Globus pallidus (tissue), 1 donor: ENCODE data around the gene MSRB3.
"Not testable (repeated sequence)": the region's sequence is repeated elsewhere in the genome, so short reads cannot be mapped to it uniquely, and the experiment has no call there.

ENCODE experiments used
- DNase-seq: peaks from one replicate; pipeline ENCODE4 v3.0.0-alpha.2; 2015; ENCODE audit warnings: low spot score

Gene MSRB3

DNA sequence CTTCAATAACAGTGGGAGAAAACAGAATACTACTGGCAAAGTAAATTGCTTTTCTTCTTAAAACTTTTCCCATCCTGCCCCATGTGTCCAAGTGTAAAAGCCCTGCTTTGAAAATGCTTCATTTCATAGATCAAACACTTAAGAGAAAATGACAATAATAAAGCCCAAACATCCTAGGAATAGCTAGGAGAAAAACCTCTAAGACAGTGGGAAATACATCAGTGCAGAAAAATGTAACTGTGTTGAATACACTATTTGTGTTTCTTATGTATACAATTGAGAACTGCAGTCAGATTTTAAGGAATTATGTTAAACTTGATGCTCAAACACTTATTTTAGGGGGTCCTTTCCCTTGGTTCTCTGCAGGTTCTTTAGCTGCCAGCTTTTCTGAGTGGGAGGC, 181.1 kb downstream of the MSRB3 start:
- DNase-seq = no peak

DNA sequence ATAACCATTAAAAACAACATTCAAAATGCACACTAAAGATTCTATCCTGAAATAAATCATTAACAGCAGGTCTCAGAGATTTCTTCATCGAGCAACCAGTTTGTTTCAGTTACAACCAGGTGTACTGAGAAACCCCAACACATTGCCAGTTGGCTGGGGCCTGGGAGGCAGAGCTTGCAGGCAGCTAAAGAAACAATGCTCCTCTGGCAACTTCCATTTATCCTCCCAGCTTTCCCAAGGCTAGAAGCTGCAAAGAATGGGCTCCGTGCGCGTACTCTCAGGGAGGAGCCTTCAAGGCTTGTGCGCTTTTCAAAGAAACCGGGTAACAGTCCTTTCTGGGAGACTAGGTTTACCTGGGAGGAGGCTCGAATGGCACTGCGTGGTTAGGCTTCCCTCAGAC, 181.6 kb downstream of the MSRB3 start:
- DNase-seq = no peak

DNA sequence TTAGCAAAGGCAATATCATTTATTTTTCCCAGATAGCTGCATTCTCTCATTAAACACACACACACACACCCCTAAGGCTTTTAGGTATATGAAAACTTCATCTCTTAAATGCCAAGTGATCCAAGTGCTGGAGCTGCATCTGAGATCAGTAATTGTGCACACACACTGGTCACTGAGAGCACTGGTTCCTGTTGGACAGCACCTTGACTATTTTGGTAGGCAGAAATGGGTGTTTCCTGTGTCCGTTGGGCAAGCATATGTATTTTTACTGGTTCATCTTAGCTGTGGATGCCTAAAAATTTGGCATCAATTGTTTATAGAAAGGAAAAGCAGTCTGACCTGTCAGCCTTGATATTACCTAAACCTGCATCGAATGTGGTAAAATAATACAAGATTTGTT, 182.5 kb downstream of the MSRB3 start:
- no peak for DNase-seq

DNA sequence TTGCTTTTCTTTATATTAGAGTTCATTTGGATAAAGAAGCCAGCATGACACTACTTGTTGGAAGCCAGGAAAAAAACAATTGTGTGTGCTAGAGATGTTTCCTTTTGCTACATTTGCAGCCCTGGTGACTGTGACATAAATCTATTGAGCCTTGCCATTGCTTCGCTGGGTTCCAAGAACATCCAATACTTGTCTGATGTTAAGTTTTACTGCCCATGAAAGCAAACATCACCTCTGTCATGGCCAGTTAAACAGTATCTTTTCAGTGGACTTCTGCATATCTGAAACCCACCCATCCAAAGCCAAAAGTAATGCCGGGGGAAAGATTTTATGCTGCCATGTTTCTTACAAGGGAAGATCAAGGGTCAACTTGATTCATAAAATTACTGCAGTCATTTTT, 184.0 kb downstream of the MSRB3 start:
- no peak for DNase-seq

DNA sequence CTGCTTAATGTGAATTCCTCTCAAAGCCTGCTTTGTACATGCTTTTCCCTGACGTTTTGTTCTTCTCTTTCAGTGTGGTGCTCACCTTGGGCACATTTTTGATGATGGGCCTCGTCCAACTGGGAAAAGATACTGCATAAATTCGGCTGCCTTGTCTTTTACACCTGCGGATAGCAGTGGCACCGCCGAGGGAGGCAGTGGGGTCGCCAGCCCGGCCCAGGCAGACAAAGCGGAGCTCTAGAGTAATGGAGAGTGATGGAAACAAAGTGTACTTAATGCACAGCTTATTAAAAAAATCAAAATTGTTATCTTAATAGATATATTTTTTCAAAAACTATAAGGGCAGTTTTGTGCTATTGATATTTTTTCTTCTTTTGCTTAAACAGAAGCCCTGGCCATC, 184.6 kb downstream of the MSRB3 start:
- no peak for DNase-seq

DNA sequence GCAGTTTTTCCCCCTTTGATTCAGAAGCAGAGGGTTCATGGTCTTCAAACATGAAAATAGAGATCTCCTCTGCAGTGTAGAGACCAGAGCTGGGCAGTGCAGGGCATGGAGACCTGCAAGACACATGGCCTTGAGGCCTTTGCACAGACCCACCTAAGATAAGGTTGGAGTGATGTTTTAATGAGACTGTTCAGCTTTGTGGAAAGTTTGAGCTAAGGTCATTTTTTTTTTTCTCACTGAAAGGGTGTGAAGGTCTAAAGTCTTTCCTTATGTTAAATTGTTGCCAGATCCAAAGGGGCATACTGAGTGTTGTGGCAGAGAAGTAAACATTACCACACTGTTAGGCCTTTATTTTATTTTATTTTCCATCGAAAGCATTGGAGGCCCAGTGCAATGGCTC, 185.1 kb downstream of the MSRB3 start:
- DNase-seq = no peak

DNA sequence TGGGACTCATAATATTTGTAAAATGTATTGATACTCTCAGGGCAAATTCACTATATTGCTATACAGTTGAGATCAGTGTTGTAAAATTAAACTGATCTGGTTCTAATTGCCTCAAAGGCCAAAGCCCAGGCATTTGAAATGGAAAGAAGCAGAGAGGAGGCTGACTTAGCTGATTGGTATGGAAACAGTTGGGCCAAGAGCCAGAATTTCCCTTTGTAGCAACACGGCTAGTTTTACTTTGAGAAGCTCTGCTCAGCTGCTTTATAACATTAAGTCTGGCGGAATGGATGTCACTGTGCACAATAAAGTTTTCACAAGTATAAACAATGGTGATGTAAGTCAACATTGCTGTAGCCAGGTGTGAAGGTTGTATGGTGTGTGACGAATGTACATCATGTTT, 186.4 kb downstream of the MSRB3 start:
- no peak for DNase-seq

DNA sequence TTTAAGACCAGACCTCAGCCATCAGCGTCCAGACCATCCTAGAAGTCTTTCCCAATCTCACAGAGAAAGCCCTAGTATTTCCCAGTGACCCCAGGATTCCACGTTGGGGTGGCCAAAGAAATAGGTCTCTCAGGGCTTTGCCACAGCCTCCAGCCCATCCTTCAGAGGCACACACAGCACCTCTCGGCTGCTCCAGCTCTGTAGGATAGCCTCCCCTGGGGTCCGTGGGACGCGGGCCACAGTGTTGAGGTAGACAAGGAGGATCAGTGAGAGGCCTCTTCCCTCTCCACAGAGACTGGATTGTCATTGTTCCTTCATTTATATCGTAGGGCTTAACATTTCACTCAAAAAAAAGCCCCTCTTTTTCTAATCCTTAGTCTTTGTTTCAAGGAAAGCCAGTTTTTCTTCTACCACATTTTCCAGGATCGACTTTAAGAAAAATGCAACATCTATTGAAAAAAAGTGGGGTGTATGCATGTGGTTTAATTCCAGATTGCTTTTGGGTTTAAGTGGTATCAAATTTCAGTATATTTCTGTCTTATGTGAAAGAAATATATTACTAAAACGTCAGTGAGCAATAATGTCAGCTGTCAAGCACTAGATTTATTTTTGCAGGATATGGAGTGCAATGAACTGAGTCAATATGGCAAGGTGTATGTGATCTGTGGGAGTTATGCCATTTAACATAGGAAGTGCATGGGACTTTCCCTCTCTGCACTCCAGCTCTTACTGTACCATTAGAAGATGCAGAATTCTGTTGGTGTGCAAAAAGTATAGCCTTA, 187.5 kb downstream of the MSRB3 start:
- DNase-seq = no peak

DNA sequence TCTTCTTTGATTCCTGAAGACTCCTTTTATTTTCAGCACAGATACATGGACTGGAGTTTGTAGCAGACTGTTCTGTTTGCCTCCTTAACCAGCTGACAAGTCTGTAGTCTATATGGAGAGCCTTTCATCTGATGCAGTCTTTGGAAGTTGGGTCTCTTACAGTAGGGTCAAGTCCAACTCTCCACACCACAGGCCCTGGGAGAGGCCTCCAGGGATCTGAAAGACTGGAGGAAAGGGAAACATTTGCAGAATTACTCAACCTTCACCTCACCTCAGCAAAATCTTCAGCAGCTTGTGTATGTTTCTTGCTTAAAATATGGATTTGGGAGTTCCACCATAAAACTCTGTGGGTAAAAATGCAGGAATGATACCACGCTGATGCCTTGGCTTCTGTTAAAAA, 188.4 kb downstream of the MSRB3 start:
- DNase-seq = no peak

DNA sequence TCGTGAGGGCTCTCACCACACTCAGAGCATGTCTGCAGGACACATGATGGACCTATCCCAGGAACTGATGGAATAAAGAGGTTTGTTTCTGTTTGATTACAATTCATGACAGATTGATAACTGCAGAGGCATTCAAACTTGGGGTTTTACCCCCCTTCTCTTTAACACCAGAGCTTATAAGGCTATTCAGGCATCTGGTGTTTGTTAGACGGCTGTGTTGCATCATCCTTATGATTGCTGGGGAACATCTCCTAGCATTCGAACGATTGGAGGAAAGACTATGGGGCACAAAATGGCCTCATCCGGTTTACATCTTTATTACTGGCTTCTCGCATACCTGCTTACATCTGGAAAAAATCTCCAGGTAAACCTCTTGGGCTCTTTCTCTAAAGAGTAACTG, 191.8 kb downstream of the MSRB3 start:
- DNase-seq = no peak

DNA sequence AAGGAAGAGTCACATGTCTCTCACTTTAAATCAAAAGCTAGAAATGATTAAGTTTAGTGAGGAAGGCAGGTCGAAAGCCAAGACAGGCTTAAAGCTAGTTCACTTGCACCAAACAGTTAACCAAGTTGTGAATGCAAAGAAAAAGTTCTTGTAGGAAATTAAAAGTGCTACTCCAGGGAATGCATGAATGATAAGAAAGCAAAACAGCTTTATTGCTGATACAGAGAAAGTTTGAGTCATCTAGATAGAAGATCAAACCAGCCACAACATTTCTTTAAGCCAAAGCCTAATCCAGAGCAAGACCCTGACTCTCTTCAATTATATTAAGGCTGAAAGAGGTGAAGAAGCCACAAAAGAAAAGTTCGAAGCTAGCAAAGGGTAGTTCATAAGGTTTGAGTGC, 193.6 kb downstream of the MSRB3 start:
- no peak for DNase-seq

DNA sequence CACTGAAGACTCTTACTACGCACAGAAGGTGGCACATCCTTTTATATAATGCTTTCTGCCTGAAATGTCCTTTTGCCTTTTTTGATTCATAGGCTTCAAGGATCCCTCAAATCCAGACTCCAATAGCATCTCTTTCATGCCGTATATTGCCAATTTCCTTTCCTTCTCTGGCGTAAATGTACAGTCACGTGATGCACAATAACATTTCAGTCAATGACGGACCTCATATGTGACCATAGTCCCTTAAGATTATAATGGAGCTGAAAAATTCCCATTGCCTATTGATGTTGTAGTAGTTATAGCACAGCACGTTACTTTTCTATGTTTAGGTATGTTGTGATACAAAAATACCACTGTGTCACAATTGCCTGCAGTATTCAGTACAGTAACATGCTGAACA, 196.3 kb downstream of the MSRB3 start:
- no peak for DNase-seq

DNA sequence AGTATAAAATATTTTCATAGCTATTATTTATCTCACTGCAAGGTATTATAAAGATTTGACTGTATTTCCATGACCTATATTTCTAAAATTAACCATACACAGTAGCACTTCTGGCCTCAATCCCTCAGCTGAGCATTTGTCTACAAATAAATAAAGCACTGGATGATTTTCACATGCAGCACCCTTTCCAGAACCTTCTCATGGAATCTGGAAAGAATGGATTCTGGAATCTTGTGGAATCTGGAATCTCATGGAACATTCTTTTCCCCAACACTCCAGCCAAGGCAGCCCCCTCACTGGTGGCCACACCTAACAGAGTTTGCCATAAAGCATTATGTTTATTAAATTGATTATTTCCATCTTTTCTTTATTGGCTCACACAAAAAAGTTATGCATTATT, 199.2 kb downstream of the MSRB3 start:
- DNase-seq = no peak

DNA sequence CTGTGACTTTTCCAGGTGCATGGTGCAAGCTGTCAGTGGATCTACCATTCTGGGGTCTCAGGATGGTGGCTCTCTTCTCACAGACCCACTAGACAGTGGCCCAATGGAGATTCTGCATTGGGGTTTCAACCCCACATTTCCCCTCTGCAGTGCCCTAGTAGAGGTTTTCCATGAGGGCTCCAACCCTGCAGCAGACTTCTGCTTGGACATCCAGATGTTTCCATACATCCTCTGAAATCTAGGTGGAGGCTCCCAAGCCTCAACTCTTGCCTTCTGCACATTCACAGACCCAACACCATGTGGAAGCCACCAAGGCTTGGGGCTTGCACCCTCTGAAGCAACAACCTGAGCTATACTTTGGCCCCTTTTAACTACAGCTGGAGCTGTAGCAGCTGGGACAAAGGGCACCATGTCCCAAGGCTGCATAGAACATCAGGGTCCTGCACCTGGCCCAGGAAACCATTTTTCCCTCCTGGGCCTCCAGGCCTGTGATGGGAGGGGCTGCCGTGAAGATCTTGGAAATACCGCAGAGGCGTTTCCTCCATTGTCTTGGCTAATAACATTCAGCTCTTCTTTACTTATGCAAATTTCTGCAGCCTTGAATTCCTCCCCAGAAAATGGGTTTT, 205.5 kb downstream of the MSRB3 start:
- not testable (repeated sequence) for DNase-seq

DNA sequence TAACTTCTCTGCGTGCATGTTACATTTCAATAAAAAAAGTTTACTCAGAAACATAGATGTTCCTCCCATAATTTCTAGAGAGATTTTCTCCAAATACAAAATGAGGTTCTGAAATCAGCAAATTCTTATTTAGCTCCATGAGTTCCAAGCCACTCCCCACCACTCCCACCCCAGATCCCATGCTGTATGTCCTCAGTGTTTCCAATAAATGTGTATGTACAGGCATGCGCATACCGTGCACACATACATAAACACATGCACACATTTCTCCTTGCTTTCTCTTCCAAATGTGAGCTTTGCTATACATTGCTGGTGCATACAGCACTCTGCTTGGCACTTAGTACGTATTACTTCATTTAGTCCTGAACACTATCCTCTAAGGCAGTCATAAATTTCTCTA, 209.7 kb downstream of the MSRB3 start:
- DNase-seq = no peak

DNA sequence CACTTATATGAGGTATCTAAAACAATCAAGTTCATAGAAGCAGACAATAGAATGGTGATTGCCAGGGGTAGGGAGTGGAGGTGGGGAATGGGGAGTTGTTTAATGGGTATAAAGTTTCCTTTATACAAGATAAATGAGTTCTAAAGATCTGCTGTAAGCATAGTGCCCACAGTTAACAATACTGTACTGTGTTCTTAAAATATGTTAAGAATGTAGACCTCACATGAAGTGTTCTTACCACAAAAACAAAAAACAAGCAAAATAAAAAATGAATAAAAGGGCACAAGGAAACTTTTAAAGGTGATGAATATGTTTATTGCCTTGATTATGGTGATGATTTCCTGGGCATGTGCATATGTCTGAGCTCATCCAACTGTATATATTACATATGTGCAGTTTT, 211.8 kb downstream of the MSRB3 start:
- no peak for DNase-seq

DNA sequence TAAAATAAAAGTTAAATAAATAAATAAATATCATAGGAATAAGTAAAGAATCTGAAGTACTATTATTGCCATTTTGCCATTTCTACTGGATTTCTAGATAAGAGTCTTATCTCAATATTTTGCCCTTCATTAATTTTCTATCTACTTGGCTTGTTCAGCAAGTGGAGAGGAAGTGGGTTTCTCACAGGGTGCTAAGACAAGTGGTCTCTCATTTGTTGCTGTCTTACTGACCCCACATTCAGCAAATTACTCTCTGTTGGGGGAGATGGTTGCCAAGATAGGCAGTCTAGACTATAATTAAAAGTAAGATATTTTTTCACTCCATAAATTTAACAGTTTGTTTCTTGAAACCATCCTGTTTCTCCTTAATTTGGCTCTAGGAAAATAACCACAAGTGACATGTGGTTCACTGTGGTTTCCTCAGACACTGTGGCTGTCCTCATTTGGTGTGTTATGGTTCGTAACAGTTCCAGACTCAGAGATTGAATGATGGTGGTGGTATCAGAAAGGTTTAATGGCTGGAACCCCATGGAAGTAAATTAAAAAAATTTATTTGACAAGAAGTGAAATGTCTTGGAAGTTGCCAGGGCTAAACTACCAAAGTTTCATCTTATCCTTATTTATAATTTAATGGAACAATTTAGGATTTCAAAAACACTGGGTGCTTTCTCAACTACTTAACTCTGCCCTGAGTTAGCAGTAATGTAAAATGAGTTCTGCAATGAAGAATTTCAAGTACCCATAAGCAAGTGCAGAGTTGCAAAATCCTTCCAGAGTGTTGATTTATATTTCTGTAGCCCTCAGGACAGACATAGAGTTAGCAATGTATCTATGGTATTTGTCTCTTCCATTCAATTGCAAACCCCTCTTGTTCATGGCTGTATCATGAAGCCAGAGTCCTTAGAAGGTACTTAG, 214.8 kb downstream of the MSRB3 start:
- DNase-seq = no peak

DNA sequence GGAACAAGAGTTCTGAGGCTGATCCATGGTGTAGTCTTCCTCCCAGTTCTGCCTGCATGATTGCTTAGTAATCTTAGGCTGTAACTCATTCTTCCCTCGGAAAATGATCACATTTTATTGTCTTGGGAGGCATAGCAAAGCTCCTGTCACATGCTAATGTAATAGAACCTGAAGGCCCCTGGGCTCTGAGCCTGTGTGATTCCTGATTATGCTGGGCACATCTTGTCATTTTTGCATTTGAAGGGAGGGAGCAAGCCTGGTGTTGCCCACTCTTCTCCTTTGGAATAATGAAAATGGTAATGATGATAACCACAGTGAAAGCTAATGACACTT, 215.4 kb downstream of the MSRB3 start:
- no peak for DNase-seq

DNA sequence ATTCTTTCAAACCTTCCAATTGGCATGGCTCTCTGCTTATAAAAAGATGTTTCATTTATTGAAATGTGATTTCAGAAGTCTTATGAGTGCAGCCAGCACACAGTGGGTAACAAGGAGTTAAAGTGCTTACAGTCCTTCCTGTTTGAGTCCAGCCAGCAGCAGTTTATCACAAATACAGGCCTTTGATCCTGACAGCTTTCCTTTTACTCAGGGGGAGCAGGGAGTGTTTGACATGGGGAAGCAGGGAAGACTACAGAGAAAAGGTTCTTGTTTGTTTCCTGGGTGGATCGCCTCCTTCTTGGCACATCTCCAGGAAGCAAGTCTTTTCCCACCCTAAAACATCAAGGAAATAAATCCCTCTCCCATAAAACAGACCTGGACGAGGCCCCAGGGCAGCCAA, 216.1 kb downstream of the MSRB3 start:
- DNase-seq = no peak

DNA sequence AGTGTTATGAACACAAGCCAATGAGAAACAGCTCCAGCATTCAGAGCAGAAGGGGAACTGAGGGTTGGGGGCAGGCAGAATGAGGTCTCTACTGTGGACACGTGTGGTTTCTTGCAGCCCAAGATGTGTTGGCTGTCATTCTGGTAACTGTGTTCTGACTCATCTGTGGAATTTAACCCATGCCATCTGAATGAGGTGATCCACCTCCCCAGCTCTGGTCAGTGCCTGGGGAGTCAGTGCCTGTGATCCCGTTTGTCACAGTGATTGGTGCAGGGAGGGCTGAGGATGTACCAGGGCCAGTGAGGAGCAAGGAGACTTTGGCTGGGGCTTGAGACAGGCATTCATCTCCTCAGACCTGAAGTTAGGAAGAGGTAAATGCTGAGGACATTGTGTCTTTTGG, 216.8 kb downstream of the MSRB3 start:
- DNase-seq = no peak

DNA sequence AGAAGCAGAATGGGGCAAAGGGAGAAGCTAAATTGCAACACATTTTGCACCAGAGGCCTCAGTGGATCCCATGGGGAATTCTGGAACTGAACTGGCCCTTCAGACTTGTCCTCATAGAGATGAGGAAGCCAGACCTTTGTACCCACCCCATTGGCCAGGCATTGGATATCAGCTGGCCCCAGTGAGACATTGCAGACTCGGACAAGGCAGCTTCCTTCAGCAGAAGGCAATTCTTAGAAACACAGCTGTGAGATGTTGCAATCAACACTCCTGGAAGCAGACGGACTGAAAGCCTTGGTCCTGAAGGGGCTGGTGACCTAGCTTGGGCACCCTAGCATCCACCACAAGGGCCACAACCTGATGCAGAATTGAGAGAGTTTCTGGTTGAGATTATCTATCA, 218.1 kb downstream of the MSRB3 start:
- DNase-seq = no peak

DNA sequence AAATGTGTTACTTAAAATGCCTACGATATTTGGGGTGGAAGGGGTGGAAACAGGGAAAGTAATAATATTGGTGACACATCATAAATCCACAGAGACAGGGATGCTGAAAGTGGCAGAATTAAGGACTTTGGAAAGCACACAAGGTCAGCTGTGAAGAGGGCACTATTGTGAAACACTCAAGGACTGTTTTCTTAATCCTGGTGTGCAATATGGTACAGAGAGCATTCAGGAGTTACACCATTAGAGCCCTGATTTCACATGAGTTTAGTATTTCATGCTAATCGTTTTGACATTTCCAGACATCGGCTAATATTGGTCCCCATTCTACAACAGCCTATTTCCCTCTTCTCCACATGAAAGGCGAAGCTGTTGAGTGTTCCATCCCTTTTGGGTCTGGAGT, 219.2 kb downstream of the MSRB3 start:
- no peak for DNase-seq

DNA sequence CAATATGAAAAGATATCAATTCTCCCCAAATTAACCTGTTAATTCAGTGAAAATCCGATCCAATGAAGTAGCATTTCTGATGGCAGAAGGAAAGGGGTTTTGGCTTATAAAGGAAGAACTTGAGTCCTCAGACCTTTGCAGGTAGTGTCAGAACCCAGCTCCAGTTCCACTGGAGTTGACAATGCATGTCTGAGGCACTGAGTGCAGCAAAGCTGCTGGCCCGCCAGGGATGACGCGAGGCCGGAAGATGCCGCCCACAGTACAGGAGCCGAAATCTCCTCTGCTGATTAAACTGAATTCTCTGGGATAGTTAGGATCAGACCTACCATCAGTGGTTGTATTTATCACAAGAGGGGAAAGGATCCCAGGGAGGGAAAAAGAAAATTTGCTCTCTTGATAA, 220.7 kb downstream of the MSRB3 start:
- DNase-seq = no peak
